ENCODE data around the gene NPHP3.

The NPHP3 gene

DNA sequence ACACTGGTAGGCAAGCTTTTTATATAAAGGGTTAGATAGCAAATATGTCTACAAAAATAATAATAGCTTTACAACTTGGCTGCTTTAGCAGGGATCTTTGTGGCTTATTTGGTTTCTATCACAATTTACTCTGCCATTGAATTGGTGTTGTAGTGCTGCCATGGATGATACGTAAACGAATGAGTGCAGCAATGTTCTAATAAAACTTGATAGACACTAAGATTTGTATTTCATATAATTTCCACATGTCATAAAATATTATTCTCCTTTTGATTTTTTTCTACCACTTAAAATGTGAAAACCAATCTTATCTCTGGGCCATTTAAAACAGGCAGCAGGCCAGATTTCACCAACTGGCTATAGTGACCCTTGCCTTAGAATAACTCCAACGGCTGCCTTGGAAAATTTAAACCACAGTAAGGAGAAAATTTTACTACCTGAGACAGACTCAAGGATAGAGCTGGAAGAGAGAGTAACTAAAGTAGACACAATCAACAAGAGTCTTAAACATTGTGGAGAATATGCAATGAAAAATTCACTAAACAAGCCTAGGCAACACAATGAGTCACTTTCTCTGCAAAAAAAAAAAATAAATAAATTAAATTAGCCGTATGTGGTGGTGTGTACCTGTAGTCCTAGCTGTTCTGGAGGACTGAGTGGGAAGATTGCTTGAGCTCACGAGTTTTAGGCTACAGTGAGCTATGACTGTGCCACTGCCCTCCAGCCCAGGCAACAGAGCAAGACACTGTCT lies 8.1 kb downstream of the NPHP3 start:
- Histone ChIP-seq H3K36me3 (ENCODE audit: control insufficient read depth in 2 of 2, insufficient read depth in 1 of 2, low read length in 2 of 2) (peaks cover 16 to 73% of the 10 kb centered on the region in 2 experiments), H3K4me3 (ENCODE audit: low read depth, low read length) (no peak overlapping the region), H3K27ac (ENCODE audit: extremely low read depth, low read depth, low read length) (no peak overlapping the region), H3K9me3 (ENCODE audit: control insufficient read depth, insufficient read depth, low read depth, low read length) (no peaks in the 10 kb centered on the region), H3K4me1 (ENCODE audit: control insufficient read depth, insufficient read depth, low read length) (no peaks in the 10 kb centered on the region)
- TF ChIP-seq SALL2 (tag by site-specific recombination; IDR thresholded peaks at IDR 0.05; ENCODE audit: borderline replicate concordance) (no peak), ZNF626 (tag by site-specific recombination; IDR thresholded peaks at IDR 0.05) (no peak), ZNF155 (tag by site-specific recombination; IDR thresholded peaks at IDR 0.05) (no peak), ZNF248 (tag by site-specific recombination; IDR thresholded peaks at IDR 0.05) (no peak), ZNF112 (tag by site-specific recombination; IDR thresholded peaks at IDR 0.05) (no peak), ZNF16 (tag by site-specific recombination; IDR thresholded peaks at IDR 0.05; ENCODE audit: low read depth) (no peak), REPIN1 (tag by site-specific recombination; IDR thresholded peaks at IDR 0.05; ENCODE audit: low read depth) (no peak), ZNF175 (tag by site-specific recombination; IDR thresholded peaks at IDR 0.05) (no peak), KLF7 (tag by site-specific recombination; IDR thresholded peaks at IDR 0.05; ENCODE audit: borderline replicate concordance) (no peak), ZNF133 (tag by site-specific recombination; IDR thresholded peaks at IDR 0.05) (no peak), ZNF132 (tag by site-specific recombination; IDR thresholded peaks at IDR 0.05; ENCODE audit: borderline replicate concordance) (no peak)
- TF ChIP-seq, protein P1, sequence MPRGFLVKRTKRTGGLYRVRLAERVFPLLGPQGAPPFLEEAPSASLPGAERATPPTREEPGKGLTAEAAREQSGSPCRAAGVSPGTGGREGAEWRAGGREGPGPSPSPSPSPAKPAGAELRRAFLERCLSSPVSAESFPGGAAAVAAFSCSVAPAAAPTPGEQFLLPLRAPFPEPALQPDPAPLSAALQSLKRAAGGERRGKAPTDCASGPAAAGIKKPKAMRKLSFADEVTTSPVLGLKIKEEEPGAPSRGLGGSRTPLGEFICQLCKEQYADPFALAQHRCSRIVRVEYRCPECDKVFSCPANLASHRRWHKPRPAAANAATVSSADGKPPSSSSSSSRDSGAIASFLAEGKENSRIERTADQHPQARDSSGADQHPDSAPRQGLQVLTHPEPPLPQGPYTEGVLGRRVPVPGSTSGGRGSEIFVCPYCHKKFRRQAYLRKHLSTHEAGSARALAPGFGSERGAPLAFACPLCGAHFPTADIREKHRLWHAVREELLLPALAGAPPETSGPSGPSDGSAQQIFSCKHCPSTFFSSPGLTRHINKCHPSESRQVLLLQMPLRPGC (tag by site-specific recombination; IDR thresholded peaks at IDR 0.05) = no peak
- TF ChIP-seq, protein P2, sequence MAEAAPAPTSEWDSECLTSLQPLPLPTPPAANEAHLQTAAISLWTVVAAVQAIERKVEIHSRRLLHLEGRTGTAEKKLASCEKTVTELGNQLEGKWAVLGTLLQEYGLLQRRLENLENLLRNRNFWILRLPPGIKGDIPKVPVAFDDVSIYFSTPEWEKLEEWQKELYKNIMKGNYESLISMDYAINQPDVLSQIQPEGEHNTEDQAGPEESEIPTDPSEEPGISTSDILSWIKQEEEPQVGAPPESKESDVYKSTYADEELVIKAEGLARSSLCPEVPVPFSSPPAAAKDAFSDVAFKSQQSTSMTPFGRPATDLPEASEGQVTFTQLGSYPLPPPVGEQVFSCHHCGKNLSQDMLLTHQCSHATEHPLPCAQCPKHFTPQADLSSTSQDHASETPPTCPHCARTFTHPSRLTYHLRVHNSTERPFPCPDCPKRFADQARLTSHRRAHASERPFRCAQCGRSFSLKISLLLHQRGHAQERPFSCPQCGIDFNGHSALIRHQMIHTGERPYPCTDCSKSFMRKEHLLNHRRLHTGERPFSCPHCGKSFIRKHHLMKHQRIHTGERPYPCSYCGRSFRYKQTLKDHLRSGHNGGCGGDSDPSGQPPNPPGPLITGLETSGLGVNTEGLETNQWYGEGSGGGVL (tag by site-specific recombination; IDR thresholded peaks at IDR 0.05) = no peak
- TF ChIP-seq, protein P3, sequence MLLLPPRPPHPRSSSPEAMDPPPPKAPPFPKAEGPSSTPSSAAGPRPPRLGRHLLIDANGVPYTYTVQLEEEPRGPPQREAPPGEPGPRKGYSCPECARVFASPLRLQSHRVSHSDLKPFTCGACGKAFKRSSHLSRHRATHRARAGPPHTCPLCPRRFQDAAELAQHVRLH (tag by site-specific recombination; IDR thresholded peaks at IDR 0.05) = no peak
- CTCF ChIA-PET = interaction anchor here (0.7 to 1.1 kb wide), 3 partner anchors 13 to 1104 kb away, joined by 3 read pairs; no protein-coding TSS in a partner anchor
- POLR2A ChIA-PET = no interaction called here

DNA sequence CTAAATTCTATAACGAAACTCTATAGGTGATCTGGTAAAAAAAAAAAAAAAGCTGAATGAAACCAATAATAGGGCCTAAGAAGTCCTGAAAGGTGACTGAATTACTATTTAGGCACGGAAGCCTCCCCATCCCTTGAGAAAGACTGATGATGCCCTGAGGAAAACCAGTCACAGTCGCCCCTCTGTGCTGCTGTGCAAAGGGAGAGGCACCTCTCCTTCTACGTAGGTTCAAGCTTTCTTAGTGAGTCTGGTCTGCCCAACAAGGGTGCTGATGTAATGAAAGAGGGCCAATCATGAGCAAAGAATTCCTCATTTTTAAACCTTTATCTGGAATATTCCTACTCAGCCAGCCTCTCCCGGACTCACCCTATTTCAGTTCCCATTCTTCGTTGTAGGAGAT lies 11.9 kb downstream of the NPHP3 start:
- ChIA-PET POLR2A (no interaction called here), CTCF (no interaction called here)
- Histone ChIP-seq H3K4me3 (ENCODE audit: low read depth, low read length) (no peak overlapping the region), H3K9me3 (ENCODE audit: control insufficient read depth, insufficient read depth, low read depth, low read length) (no peaks in the 10 kb centered on the region), H3K27ac (ENCODE audit: extremely low read depth, low read depth, low read length) (no peak overlapping the region), H3K4me1 (ENCODE audit: control insufficient read depth, insufficient read depth, low read length) (no peaks in the 10 kb centered on the region), H3K36me3 (ENCODE audit: control insufficient read depth in 2 of 2, insufficient read depth in 1 of 2, low read length in 2 of 2) (peaks cover 24 to 68% of the 10 kb centered on the region in 2 experiments)
- TF ChIP-seq ZNF626 (tag by site-specific recombination; IDR thresholded peaks at IDR 0.05) (no peak), ZBTB7A (tag by site-specific recombination; IDR thresholded peaks at IDR 0.05; ENCODE audit: low read depth) (no peak), ZNF560 (tag by site-specific recombination; IDR thresholded peaks at IDR 0.05; ENCODE audit: borderline replicate concordance) (no peak), KLF9 (tag by site-specific recombination; IDR thresholded peaks at IDR 0.05; ENCODE audit: low read depth) (no peak)

DNA sequence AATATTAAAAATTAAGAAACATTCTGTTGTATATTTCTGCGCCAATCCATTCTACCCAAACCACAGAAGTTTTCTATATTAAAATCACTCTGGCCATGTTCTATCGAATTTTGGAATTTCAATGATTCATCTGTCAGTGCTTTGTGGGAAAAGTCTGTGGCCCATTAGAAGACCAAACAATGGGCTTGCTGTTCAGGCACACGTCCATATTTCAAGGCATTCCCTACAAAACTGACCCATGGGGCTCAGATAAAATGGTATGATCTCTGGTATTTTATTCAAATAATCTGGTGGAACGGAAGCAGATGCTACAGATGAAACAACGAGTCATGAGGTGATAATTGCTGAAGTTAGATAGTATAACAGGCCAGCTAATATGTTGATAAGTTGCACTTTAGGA lies 12.4 kb downstream of the NPHP3 start:
- H3K9me3 ChIP-seq (ENCODE audit: control insufficient read depth, insufficient read depth, low read depth, low read length) = no peaks in the 10 kb centered on the region
- no peaks in the 10 kb centered on the region for H3K4me1 ChIP-seq (ENCODE audit: control insufficient read depth, insufficient read depth, low read length)
- H3K27ac ChIP-seq (ENCODE audit: extremely low read depth, low read depth, low read length) = no peak overlapping the region
- no peak overlapping the region for H3K4me3 ChIP-seq (ENCODE audit: low read depth, low read length)
- H3K36me3 ChIP-seq (ENCODE audit: control insufficient read depth in 2 of 2, insufficient read depth in 1 of 2, low read length in 2 of 2) = peaks cover 26 to 67% of the 10 kb centered on the region in 2 experiments
- ChIA-PET POLR2A (no interaction called here), CTCF (no interaction called here)
- TF ChIP-seq ZNF548 (tag by site-specific recombination; IDR thresholded peaks at IDR 0.05) = no peak
